ENCODE results near the gene KIFC3.

- TF ChIP-seq CTCF (conservative IDR thresholded peaks at IDR 0.05; ENCODE audit: low read depth, low read length) (no peak), EZH2phosphoT487 (IDR thresholded peaks at IDR 0.05; ENCODE audit: borderline replicate concordance, low read length) (no peak), EZH2 (IDR thresholded peaks at IDR 0.05; ENCODE audit: low read length, unreplicated experiment) (no peak)
Measured at GRCh38 chr16:57752203-57752580, 50.1 kb downstream of the KIFC3 start.

All from PC-3 (cell line).